ENCODE measurements around the gene KMT2A.

The KMT2A gene

DNA sequence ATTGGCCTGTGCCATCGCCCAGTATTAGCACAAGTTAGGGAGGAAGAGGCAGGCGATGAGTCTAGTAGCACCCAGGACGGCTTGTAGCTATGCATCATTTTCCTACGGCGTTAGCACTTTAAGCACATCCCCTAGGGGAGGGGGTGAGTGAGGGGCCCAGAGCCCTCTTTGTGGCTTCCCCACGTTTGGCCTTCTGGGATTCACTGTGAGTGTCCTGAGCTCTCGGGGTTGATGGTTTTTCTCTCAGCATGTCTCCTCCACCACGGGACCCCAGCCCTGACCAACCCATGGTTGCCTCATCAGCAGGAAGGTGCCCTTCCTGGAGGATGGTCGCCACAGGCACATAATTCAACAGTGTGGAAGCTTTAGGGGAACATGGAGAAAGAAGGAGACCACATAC, 99.0 kb downstream of the KMT2A start:
- peaks cover 8% of the 10 kb centered on the region for H3K36me3 ChIP-seq (ENCODE audit: control insufficient read depth, insufficient read depth, low read length)
- H3K9me3 ChIP-seq (ENCODE audit: control insufficient read depth, insufficient read depth, low read length): no peaks in the 10 kb centered on the region
- no peaks in the 10 kb centered on the region; the same call in 1 of the 2 replicates for H3K4me1 ChIP-seq (ENCODE audit: control insufficient read depth, insufficient read depth, low read length)
- no peaks in the 10 kb centered on the region for H3K27me3 ChIP-seq (ENCODE audit: control insufficient read depth, insufficient read depth, low read length)
- H3K9ac ChIP-seq (ENCODE audit: low read depth, low read length): no peak overlapping the region
- no peak overlapping the region for H3K4me3 ChIP-seq (ENCODE audit: low read depth, low read length)
- H3K27ac ChIP-seq (ENCODE audit: low read depth, low read length): no peak overlapping the region

DNA sequence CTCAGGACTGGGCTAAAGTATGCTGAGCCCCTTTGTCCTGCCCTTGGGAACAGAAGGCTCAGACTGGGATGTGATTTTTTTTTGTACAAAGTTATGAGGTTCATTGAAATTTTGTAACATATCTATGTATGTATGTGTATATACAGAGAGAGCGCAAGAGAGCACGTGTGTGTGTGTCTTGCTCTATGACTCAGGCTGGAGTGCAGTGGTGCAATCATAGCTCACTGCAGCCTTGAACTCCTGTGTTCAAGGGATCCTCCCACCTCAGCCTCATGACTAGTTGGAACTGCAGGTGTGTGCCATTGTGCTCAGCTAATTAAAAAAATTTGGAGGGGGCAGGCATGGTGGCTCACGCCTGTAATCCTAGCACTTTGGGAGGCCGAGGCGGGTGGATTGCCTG, 100.4 kb downstream of the KMT2A start:
- no peak overlapping the region for H3K27ac ChIP-seq (ENCODE audit: low read depth, low read length)
- H3K4me1 ChIP-seq (ENCODE audit: control insufficient read depth, insufficient read depth, low read length): no peaks in the 10 kb centered on the region
- no peaks in the 10 kb centered on the region for H3K9me3 ChIP-seq (ENCODE audit: control insufficient read depth, insufficient read depth, low read length)
- peaks cover 10% of the 10 kb centered on the region for H3K36me3 ChIP-seq (ENCODE audit: control insufficient read depth, insufficient read depth, low read length)
- no peak overlapping the region for H3K4me3 ChIP-seq (ENCODE audit: low read depth, low read length)
- H3K27me3 ChIP-seq (ENCODE audit: control insufficient read depth, insufficient read depth, low read length): no peaks in the 10 kb centered on the region
- no peak overlapping the region for H3K9ac ChIP-seq (ENCODE audit: low read depth, low read length)

DNA sequence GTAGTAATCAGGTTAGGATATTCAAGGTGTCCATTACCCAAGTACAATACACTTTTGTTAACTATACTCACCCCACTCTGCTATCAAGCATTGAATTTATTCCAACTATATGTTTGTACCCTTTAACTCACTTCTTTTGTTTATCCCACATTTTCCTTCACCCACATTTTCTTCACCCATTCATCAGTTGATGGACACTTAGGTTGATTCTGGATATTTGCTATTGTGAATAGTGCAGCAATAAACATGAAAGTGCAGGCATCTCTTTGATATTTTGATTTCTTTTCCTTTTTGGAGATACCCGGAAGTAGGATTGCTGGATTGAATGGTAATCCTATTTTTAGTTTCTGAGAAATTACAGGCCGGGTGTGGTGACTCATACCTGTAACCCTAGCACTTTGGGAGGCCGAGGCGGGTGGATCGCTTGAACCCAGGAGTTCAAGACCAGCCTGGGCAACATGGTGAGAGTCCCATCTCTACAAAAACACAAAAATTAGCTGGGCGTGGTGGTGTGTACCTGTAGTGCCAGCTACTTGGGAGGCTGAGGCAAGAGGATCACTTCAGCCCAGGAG, 101.2 kb downstream of the KMT2A start:
- Histone ChIP-seq H3K4me1 (ENCODE audit: control insufficient read depth, insufficient read depth, low read length) (no peaks in the 10 kb centered on the region), H3K4me3 (ENCODE audit: low read depth, low read length) (no peak overlapping the region), H3K27me3 (ENCODE audit: control insufficient read depth, insufficient read depth, low read length) (no peaks in the 10 kb centered on the region), H3K27ac (ENCODE audit: low read depth, low read length) (no peak overlapping the region), H3K36me3 (ENCODE audit: control insufficient read depth, insufficient read depth, low read length) (peaks cover 12% of the 10 kb centered on the region), H3K9ac (ENCODE audit: low read depth, low read length) (no peak overlapping the region), H3K9me3 (ENCODE audit: control insufficient read depth, insufficient read depth, low read length) (no peaks in the 10 kb centered on the region)

DNA sequence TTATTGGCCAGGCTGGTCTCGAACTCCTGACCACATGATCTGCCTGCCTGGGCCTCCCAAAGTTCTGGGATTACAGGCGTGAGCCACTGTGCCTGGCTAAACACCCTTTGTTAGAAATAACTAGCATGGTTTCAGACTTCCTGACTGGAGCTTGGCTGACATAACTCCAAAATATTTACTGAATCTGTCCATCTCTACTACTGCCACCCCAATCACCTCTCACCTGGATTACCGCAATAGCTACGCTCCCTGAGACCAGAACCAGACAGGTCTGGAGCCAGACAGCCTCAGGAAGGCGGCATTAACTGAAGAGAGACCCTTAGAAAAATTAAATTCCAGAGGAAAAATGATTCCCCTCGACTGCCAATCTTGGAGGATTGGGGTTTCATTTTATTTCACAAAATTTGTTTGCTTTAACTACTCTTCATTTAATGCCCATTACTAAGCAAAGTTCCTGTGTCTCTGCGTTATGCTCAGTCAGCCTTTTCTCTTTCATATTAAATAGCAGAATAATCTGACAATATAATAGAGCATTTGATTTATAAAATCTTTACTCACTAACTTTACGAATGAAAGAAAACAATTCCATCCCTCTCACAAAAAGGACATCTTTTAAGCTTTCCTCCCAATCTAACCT, 107.8 kb downstream of the KMT2A start:
- Histone ChIP-seq H3K9ac (ENCODE audit: low read depth, low read length) (no peak overlapping the region), H3K4me1 (ENCODE audit: control insufficient read depth, insufficient read depth, low read length) (no peaks in the 10 kb centered on the region), H3K27ac (ENCODE audit: low read depth, low read length) (no peak overlapping the region), H3K9me3 (ENCODE audit: control insufficient read depth, insufficient read depth, low read length) (no peaks in the 10 kb centered on the region), H3K27me3 (ENCODE audit: control insufficient read depth, insufficient read depth, low read length) (no peaks in the 10 kb centered on the region), H3K4me3 (ENCODE audit: low read depth, low read length) (no peak overlapping the region), H3K36me3 (ENCODE audit: control insufficient read depth, insufficient read depth, low read length) (0 out of 2 replicates have a peak, but pooled peaks cover 3% of the 10 kb centered on the region)

DNA sequence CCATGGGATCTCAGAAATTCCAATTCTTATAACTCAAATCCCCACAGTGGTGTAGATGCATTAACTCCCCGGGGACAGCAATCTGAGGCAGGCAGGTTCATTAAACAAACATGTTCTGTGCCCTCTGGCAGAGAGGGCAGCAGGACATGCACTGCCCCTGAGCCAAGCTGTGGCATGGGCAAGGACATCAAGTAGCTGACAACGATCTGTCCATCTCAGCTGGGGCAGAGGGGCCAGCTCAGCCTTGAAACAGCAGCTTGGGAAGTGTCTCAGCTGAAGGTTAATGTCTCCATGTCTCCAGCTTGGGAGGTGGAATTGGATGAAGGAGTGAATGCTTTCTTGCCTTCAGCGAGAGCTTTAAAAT, 108.3 kb downstream of the KMT2A start:
- no peak overlapping the region for H3K27ac ChIP-seq (ENCODE audit: low read depth, low read length)
- no peaks in the 10 kb centered on the region for H3K27me3 ChIP-seq (ENCODE audit: control insufficient read depth, insufficient read depth, low read length)
- no peaks in the 10 kb centered on the region for H3K9me3 ChIP-seq (ENCODE audit: control insufficient read depth, insufficient read depth, low read length)
- no peak overlapping the region for H3K9ac ChIP-seq (ENCODE audit: low read depth, low read length)
- no peak overlapping the region for H3K4me3 ChIP-seq (ENCODE audit: low read depth, low read length)
- 0 out of 2 replicates have a peak, but pooled peaks cover 3% of the 10 kb centered on the region for H3K36me3 ChIP-seq (ENCODE audit: control insufficient read depth, insufficient read depth, low read length)
- H3K4me1 ChIP-seq (ENCODE audit: control insufficient read depth, insufficient read depth, low read length): no peaks in the 10 kb centered on the region

DNA sequence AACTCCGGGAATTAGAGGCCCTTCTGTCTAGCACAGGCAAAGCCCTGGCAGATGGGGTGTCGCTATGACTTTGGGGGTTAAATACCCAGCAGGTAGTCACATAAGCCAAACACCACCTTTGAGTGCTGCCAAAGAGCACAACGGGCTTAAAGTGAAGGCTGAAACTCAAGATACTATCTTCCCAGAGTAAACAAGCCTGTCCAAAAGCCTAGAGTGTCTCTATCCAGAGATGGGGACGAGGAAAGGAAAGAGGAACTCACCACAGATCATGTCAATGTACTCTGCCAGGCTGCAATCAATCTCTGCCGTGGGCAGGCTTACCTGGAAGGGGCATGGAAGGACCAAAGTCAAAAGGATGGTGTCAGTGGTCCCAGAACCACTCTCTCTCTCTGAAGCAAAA, 109.2 kb downstream of the KMT2A start:
- Histone ChIP-seq H3K27me3 (ENCODE audit: control insufficient read depth, insufficient read depth, low read length) (no peaks in the 10 kb centered on the region), H3K4me1 (ENCODE audit: control insufficient read depth, insufficient read depth, low read length) (no peaks in the 10 kb centered on the region), H3K36me3 (ENCODE audit: control insufficient read depth, insufficient read depth, low read length) (0 out of 2 replicates have a peak, but pooled peaks cover 3% of the 10 kb centered on the region)

DNA sequence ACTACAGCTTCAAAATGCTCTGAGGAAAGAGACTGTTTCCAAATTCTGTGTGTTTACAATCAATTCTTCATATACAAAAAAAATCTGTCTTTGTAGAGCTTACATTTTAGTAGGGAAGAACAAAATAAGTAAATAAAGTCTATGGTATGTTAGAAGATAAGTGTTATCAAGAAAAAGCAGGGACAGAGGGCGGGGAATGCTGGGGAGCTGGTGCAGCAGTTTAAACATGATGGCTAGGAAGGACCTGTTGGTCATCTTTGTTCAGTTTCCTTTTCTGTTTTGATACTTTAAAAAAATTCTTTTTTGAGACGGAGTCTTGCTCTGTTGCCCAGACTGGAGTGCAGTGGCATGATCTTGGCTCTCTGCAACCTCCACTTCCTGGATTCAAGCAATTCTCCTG, 110.8 kb downstream of the KMT2A start:
- H3K36me3 ChIP-seq (ENCODE audit: control insufficient read depth, insufficient read depth, low read length): 0 out of 2 replicates have a peak, but pooled peaks cover 9% of the 10 kb centered on the region
- no peak overlapping the region for H3K27ac ChIP-seq (ENCODE audit: low read depth, low read length)
- H3K27me3 ChIP-seq (ENCODE audit: control insufficient read depth, insufficient read depth, low read length): no peaks in the 10 kb centered on the region
- H3K9me3 ChIP-seq (ENCODE audit: control insufficient read depth, insufficient read depth, low read length): no peaks in the 10 kb centered on the region
- H3K4me1 ChIP-seq (ENCODE audit: control insufficient read depth, insufficient read depth, low read length): no peaks in the 10 kb centered on the region
- no peak overlapping the region for H3K9ac ChIP-seq (ENCODE audit: low read depth, low read length)
- no peak overlapping the region for H3K4me3 ChIP-seq (ENCODE audit: low read depth, low read length)

More for the DNA sequence above, 109.2 kb downstream of the KMT2A start:
- H3K9ac ChIP-seq (ENCODE audit: low read depth, low read length): no peak overlapping the region
- H3K9me3 ChIP-seq (ENCODE audit: control insufficient read depth, insufficient read depth, low read length): no peaks in the 10 kb centered on the region
- no peak overlapping the region for H3K27ac ChIP-seq (ENCODE audit: low read depth, low read length)
- no peak overlapping the region for H3K4me3 ChIP-seq (ENCODE audit: low read depth, low read length)

DNA sequence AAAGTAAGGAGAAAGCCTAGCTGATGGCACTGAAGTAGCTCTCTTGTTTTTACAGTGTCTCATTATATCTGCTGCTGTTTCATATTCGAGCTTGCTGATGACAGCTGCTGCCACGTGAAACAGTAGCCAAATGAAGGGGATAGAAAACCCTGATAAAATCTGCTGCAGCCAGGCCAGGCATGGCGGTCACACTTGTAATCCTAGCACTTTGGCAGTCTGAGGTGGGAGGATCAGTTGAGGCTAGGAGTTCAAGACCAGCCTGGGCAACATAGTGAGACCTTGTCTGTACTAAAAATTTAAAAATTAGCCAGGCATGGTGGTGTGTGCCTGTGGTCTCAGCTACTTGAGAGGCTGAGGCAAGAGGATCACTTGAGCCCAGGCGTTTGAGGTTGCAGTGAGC, 116.0 kb downstream of the KMT2A start:
- H3K9ac ChIP-seq (ENCODE audit: low read depth, low read length): no peak overlapping the region
- H3K27ac ChIP-seq (ENCODE audit: low read depth, low read length): no peak overlapping the region
- H3K4me3 ChIP-seq (ENCODE audit: low read depth, low read length): no peak overlapping the region
- peaks cover 17% of the 10 kb centered on the region; the same call in 1 of the 2 replicates for H3K36me3 ChIP-seq (ENCODE audit: control insufficient read depth, insufficient read depth, low read length)
- H3K9me3 ChIP-seq (ENCODE audit: control insufficient read depth, insufficient read depth, low read length): no peaks in the 10 kb centered on the region
- H3K27me3 ChIP-seq (ENCODE audit: control insufficient read depth, insufficient read depth, low read length): no peaks in the 10 kb centered on the region
- no peaks in the 10 kb centered on the region for H3K4me1 ChIP-seq (ENCODE audit: control insufficient read depth, insufficient read depth, low read length)

DNA sequence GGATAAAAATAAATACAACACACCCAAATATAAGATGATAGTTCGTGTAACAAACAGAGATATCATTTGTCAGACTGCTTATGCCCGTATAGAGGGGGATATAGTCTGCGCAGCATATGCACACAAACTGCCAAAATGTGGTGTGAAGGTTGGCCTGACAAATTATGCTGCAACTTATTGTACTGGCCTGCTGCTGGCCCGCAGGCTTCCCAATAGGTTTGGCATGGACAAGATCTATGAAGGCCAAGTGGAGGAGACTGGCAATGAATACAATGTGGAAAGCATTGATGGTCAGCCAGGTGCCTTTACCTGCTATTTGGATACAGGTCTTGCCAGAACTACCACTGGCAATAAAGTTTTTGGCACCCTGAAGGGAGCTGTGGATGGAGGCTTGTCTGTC, 124.5 kb downstream of the KMT2A start:
- Histone ChIP-seq H3K27me3 (ENCODE audit: control insufficient read depth, insufficient read depth, low read length) (no peaks in the 10 kb centered on the region), H3K4me3 (ENCODE audit: low read depth, low read length) (no peak overlapping the region), H3K4me1 (ENCODE audit: control insufficient read depth, insufficient read depth, low read length) (no peaks in the 10 kb centered on the region), H3K9me3 (ENCODE audit: control insufficient read depth, insufficient read depth, low read length) (no peaks in the 10 kb centered on the region), H3K27ac (ENCODE audit: low read depth, low read length) (no peak overlapping the region), H3K9ac (ENCODE audit: low read depth, low read length) (no peak overlapping the region), H3K36me3 (ENCODE audit: control insufficient read depth, insufficient read depth, low read length) (no peaks in the 10 kb centered on the region; the same call in 1 of the 2 replicates)

DNA sequence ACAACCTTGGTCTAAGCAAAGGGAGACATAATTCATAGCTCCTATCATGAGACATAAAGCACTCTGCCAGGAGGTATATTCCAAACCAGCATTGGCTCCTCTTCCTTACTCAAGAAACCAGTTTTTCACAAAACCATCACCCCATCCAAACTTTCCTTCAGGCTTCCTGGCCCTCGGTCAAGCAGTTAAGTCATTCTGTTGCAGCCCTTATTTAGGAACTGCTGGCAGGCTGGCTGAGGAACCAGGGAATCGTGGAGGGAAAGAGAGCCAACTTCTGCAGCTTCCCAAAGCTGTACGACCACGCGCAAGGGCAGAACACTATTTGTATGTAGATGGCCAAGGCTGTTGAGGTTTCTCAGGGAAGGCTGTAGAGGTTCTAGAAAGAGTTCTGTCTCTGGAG, 128.8 kb downstream of the KMT2A start:
- Histone ChIP-seq H3K27ac (ENCODE audit: low read depth, low read length) (no peak overlapping the region), H3K4me1 (ENCODE audit: control insufficient read depth, insufficient read depth, low read length) (no peaks in the 10 kb centered on the region), H3K4me3 (ENCODE audit: low read depth, low read length) (no peak overlapping the region), H3K9me3 (ENCODE audit: control insufficient read depth, insufficient read depth, low read length) (no peaks in the 10 kb centered on the region), H3K9ac (ENCODE audit: low read depth, low read length) (no peak overlapping the region), H3K36me3 (ENCODE audit: control insufficient read depth, insufficient read depth, low read length) (no peaks in the 10 kb centered on the region), H3K27me3 (ENCODE audit: control insufficient read depth, insufficient read depth, low read length) (no peaks in the 10 kb centered on the region)

DNA sequence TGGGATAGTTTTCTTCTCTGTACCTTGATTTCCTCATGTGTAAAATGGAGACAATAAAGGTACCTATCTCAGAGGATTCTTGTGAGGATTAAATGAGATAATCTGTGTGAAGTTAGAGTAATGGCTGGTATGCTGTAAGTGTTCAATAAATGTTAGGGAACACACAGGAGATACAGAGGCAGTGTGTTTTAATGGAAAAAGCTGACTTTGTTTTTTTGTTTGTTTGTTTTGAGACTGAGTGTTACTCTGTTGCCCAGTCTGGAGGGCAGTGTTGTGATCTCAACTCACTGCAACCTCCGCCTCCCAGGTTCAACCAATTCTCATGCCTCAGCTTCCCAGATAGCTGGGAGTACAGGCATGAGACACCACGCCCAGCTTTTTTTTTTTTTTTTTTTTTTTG, 133.4 kb downstream of the KMT2A start:
- no peak overlapping the region for H3K27ac ChIP-seq (ENCODE audit: low read depth, low read length)
- no peaks in the 10 kb centered on the region for H3K36me3 ChIP-seq (ENCODE audit: control insufficient read depth, insufficient read depth, low read length)

More for the DNA sequence above, 133.4 kb downstream of the KMT2A start:
- H3K4me3 ChIP-seq (ENCODE audit: low read depth, low read length): no peak overlapping the region
- peaks cover 5% of the 10 kb centered on the region; the same call in 1 of the 2 replicates for H3K4me1 ChIP-seq (ENCODE audit: control insufficient read depth, insufficient read depth, low read length)
- H3K27me3 ChIP-seq (ENCODE audit: control insufficient read depth, insufficient read depth, low read length): no peaks in the 10 kb centered on the region
- H3K9me3 ChIP-seq (ENCODE audit: control insufficient read depth, insufficient read depth, low read length): no peaks in the 10 kb centered on the region
- no peak overlapping the region for H3K9ac ChIP-seq (ENCODE audit: low read depth, low read length)

Data from HUES48 (cell line).